GM18907 (cell line): ENCODE measurements around the gene C19orf53.

Source experiments
- ATAC-seq: cut with Tn5 transposase; IDR thresholded peaks from one replicate; pipeline ENCODE4 v1.9.1; 2021; ENCODE audit warnings: mild to moderate bottlenecking, moderate library complexity; ENCODE audit not compliant: unreplicated experiment

The C19orf53 gene

GRCh38 chr19:13795595-13796300 lies 21.5 kb downstream of the C19orf53 start:
- peak; percentile 37 for ATAC-seq

- ATAC-seq: no peak
Measured at GRCh38 chr19:13796301-13797057, 22.2 kb downstream of the C19orf53 start.

DNA sequence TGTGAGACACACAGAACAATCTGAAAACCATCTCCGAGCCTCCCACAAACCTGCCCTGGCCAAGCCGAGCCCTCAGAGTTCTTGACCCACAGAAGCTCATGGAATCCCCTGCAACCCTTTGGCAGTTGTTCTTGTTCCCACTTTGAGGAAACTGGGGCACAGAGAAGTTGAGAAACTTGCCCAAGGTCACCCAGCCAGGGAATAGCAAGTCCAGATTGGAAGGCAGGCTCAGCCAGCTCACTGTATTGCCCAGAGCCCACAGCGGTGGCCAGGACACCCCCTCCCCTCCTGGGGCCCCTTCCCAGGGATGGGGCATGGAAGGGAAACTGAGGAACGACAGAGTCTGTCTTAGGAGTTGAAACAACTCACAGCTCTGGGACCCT lies 22.8 kb downstream of the C19orf53 start:
- ATAC-seq: no peak

DNA sequence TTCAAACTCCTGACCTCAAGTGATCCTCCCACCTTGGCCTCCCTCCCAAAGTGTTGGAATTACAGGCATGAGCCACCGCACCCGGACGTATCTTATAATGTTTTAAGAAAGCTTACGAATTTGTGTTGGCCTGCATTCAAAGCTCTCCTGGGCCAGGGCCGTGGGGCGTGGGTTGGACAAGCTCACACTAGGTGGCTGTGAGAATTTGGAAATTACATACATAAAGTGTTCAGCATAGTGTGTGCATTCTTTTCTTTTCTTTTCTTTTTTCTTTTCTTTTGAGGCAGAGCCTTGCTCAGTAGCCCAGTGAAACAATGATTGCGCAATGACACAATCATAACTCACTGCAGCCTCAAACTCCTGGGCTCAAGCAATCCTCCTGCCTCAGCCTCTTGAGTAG lies 23.6 kb downstream of the C19orf53 start:
- ATAC-seq: no peak

DNA sequence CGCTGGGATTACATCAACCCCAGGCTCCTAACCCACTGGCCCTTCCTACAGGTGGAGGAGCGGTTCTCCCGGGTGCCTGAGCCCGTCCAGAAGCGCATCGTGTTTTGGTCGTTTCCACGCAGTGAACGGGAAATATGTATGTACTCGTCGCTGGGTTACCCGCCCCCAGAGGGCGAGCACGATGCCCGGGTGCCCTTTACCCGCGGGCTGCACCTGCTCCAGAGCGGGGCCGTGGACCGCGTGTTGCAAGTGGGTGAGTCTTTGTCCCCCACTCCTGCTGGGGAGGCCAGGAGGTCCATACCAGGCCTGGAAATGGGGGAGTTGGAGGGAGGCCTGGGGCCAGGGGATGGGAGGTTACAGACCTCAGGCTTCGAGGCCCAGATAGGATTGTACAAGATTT lies 25.4 kb downstream of the C19orf53 start:
- no peak for ATAC-seq

DNA sequence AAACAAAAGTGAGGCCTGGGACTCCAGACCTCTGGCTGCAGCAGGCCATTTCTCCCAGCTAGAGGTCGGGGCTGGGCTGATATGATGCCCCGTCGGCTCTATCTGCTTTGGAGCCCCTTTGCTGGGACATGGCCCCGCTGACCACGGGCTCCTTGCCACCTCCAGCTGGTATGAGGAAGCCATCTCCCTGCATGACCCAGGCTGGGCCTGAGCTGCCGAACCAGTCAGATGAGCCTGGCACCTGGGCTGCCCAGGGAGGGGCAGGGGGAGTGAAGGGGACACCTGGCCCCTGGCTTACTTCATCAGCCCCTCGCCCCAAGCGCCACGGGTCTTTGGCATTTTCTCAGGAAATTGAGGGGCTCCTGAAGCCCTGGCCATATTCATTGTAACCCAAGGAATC lies 28.8 kb downstream of the C19orf53 start:
- no peak for ATAC-seq

- no peak for ATAC-seq
Measured at GRCh38 chr19:13804830-13805683, 30.8 kb downstream of the C19orf53 start.

- no peak for ATAC-seq
Measured at GRCh38 chr19:13806728-13807127, 32.5 kb downstream of the C19orf53 start.

- no peak for ATAC-seq
Measured at GRCh38 chr19:13807421-13808021, 33.3 kb downstream of the C19orf53 start.

GRCh38 chr19:13808856-13809255 lies 34.6 kb downstream of the C19orf53 start:
- no peak for ATAC-seq

- no peak for ATAC-seq
Measured at GRCh38 chr19:13812544-13812943, 38.3 kb downstream of the C19orf53 start.

- no peak for ATAC-seq
Measured at GRCh38 chr19:13813147-13813546, 38.9 kb downstream of the C19orf53 start.

DNA sequence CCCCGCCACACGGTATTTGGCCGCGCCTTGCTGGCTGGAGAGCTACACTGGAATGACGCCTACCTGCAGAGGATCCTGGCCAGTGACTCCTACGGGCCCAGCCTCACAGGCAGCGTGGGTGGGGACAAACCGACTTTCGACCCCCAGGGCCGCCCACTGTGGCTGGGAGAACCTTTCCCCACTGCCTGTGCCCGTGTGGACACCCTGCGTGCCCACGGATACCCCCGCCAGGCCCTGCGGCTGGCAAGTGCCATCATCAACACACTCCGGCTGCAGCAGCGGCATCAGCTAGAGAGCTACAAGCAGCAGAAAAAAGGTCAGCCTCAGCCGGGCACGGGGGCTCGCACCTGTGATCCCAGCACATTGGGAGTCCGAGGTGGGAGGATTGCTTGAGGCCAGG lies 40.3 kb downstream of the C19orf53 start:
- no peak for ATAC-seq

DNA sequence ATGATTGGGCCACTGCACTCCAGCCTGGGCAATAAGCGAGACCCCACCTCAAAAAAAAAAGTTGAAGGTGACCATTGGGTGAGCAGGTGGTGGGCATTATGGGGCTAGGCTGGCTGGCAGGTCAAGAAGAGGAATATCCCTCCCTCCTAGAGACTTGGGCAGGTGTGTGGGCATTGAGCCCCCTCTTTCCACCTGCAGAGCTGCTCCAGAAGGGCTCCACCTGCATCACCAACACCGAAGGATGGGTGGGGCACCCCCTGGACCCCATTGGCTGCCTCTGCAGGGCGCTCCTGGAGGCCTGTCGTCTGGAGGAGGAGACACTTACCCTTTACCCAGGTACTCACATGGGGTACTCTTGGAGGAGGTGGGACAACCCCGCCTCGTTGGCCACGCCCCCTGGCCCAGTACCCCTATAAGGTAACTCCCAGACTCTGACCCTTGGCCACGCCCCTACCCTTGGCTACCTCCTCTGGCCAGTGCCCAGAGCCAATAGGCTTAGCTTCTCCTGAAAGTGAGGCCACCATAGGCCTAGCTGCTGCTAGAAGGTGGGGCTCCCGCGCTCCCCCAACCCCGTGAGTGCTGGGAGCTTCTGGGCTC lies 42.9 kb downstream of the C19orf53 start:
- no peak for ATAC-seq

GRCh38 chr19:13817615-13818371 lies 43.5 kb downstream of the C19orf53 start:
- ATAC-seq: no peak

DNA sequence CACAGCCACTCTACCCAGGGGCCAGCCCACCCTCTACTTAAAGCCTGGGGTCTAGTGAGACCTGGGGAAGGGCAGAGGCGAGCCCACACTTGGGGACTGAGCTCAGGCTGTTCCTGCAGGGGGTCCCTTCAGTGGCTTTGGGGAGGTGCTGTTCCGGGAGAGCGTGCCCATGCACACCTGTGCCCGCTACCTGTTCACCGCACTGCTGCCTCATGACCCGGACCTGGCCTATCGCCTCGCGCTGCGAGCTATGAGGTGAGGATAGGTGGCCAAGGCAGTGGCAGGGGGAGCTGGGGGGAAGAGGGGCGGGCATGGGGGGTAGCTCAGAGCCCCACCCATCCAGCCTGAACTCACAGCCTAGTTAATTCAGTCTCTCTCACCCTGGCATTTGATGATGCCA lies 45.0 kb downstream of the C19orf53 start:
- ATAC-seq: no peak

GRCh38 chr19:13821292-13821691 lies 47.0 kb downstream of the C19orf53 start:
- no peak for ATAC-seq

DNA sequence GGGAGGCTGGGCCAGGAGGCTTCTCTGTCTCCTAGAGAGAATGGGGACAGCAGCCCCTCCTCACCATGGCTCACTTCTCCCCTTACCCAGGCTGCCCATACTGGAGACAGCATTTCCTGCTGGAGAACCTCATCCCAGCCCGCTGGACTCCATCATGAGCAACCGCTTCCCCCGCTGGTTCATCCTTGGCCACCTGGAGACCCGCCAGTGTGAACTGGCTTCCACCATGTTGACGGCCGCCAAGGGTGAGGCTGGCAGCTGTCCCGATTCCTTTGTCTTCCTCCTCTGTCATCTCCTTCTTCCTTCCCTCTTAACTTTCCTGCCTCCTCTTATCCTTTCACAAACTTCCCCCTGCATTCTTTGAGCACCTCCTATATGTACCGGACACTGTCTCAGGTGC lies 49.0 kb downstream of the C19orf53 start:
- ATAC-seq: no peak

GRCh38 chr19:13823901-13824300 lies 49.6 kb downstream of the C19orf53 start:
- no peak for ATAC-seq

GRCh38 chr19:13824703-13825102 lies 50.4 kb downstream of the C19orf53 start:
- ATAC-seq: no peak
